ENCODE measurements around the gene NBAS.

- no peak for TF ChIP-seq CTCF (conservative IDR thresholded peaks at IDR 0.05; ENCODE audit: low read length)
- TF ChIP-seq EZH2phosphoT487 (IDR thresholded peaks at IDR 0.05; ENCODE audit: borderline replicate concordance, low read depth, low read length) = no peak
Measured at GRCh38 chr2:15566912-15567311, 5.8 kb upstream of the NBAS start.

All from OCI-LY7 (cell line).